Ovary (tissue), 9 donors: ENCODE measurements around the gene SLC23A1. TPM values are rescaled to one million over a fixed set of nuclear protein-coding genes. Genes with fewer than 3 reads are reported as not detected.
"Not testable (repeated sequence)": the region's sequence is repeated elsewhere in the genome, so short reads cannot be mapped to it uniquely, and the experiment has no call there.

Experiments used
- DNase-seq, 5 donors: peaks; one replicate each; pipeline ENCODE4 v3.0.0-alpha.2; 2019 to 2020
- H3K27ac ChIP-seq, 2 donors: fragments of 200-600 bp; one replicate each; pipeline versions ENCODE4 v1.5.1 to v1.8.0; 2019 to 2022
- H3K27me3 ChIP-seq: fragments of 200-600 bp; one replicate; pipeline ENCODE4 v1.8.0; 2022
- H3K36me3 ChIP-seq: fragments of 200-600 bp; sonication (generic); one replicate; pipeline ENCODE4 v1.5.1; 2019
- H3K4me1 ChIP-seq: one replicate; pipeline ENCODE4 v1.8.1; 2013; ENCODE audit warnings: mild to moderate bottlenecking, moderate library complexity; ENCODE audit not compliant: insufficient read depth
- H3K4me3 ChIP-seq: fragments of 200-600 bp; sonication (generic); one replicate; pipeline ENCODE4 v1.5.1; 2017
- H3K9me3 ChIP-seq, 2 donors: fragments of 200-600 bp in 1 of 2; sonication (generic) in 1 of 2; one replicate each; pipeline versions ENCODE4 v1.5.1 to v1.8.1; 2013 to 2019; ENCODE audit warnings: mild to moderate bottlenecking in 1 of 2, moderate library complexity in 1 of 2
- CTCF ChIP-seq, 3 donors: fragments of 450-650 bp in 2 of 3; fragments of 200-600 bp in 1 of 3; IDR thresholded peaks; one replicate each; pipeline versions ENCODE4 v1.5.1 to v1.8.0; 2016 to 2022; ENCODE audit warnings: antibody characterized with exemption in 3 of 3, mild to moderate bottlenecking in 1 of 3
- EP300 ChIP-seq: sonication (generic); formaldehyde crosslinking; IDR thresholded peaks from one replicate; pipeline ENCODE4 v1.6.1; 2017; ENCODE audit warnings: antibody characterized with exemption
- POLR2A ChIP-seq: fragments of 450-650 bp; IDR thresholded peaks from one replicate; pipeline ENCODE4 v1.6.1; 2017; ENCODE audit warnings: antibody characterized with exemption, mild to moderate bottlenecking, moderate library complexity
- WGBS, 3 donors: extraction: QIAGEN DNeasy Blood & Tissue Kit in 1 of 3; methylation state at CpG; one replicate each; pipeline versions ENCODE4 v1.1.5 to v1.1.7; 2013 to 2017; 5-methylcytosine and 5-hydroxymethylcytosine counted together
- intact Hi-C, 4 donors: fragments of 100-400 bp; cut with DNase I; formaldehyde crosslinking; loops; one replicate each; pipeline versions ENCODE4 v1.11.0 to v1.15.1; 2022 to 2023
- polyA plus RNA-seq, 2 donors: library from polyadenylated mRNA; stranded (reverse); fragments of 200-250 nt in 1 of 2; fragments of 350-450 nt in 1 of 2; fragmentation: Illumina TruSeq in 1 of 2; extraction: RNeasy Lipid Tissue Mini Kit (QIAGEN cat#74804) in 1 of 2; gene quantifications; one replicate each; pipeline ENCODE4 v1.2.3, GENCODE V29; 2013 to 2014
- total RNA-seq, 7 donors: library from RNA; depleted of rRNA in 2 of 7; stranded (reverse); fragments of >200 nt in 2 of 7; fragmentation: NEBNext Ultra II Directional in 3 of 7; extraction: Animal tissue kit (Norgen Biotek cat#: 25700) in 3 of 7; gene quantifications; one replicate each; pipeline versions ENCODE4 v1.1.0 to v1.2.4, GENCODE V29; 2016 to 2023
- donor health status: DM: no; HTN: no; CAD: no; lungs with moderate emphysema.
- donor health status: DM: no; HTN: no; CAD: no.
- donor health status: Bipolar disorder and iron deficiency.
- donor health status: DM: yes; HTN: yes; CAD: no.
- donor health status: DM: no; HTN: no; CAD: no.
- donor health status: DM: yes; HTN: yes; CAD: no.

SLC23A1 gene
- total and polyA plus RNA-seq, 9 donors, result 0.05 to 14.5 (median 1.1) TPM; not detected in 3

- no peaks in the 10 kb centered on the region for H3K36me3 ChIP-seq
- H3K9me3 ChIP-seq, result no peaks in the 10 kb centered on the region
- H3K4me3 ChIP-seq, result no peak overlapping the region
- peak in 1 of 5 donors; percentile 26 for DNase-seq
- 3 to 20% (median 16%) methylated on average over 8 of the region's 8 CpGs for WGBS, 3 donors
- intact Hi-C loops, result no loop called here
- no peaks in the 10 kb centered on the region for H3K27me3 ChIP-seq
- H3K27ac ChIP-seq, result no peak overlapping the region
- no peaks in the 10 kb centered on the region for H3K4me1 ChIP-seq
- TF ChIP-seq POLR2A (no peak), CTCF (IDR thresholded peaks at IDR 0.05) (no peak), EP300 (no peak)
Measured at GRCh38 chr5:139388198-139388821, 5.2 kb upstream of the SLC23A1 start.

GRCh38 chr5:139387611-139388197, 4.6 kb upstream of the SLC23A1 start:
- Histone ChIP-seq H3K4me3 (no peak overlapping the region), H3K36me3 (no peaks in the 10 kb centered on the region), H3K9me3 (no peaks in the 10 kb centered on the region), H3K27me3 (no peaks in the 10 kb centered on the region), H3K4me1 (no peaks in the 10 kb centered on the region), H3K27ac (no peak overlapping the region)
- 71 to 87% (median 72%) methylated on average over 10 of the region's 10 CpGs for WGBS, 3 donors
- TF ChIP-seq EP300, result no peak
- no peak for TF ChIP-seq CTCF (IDR thresholded peaks at IDR 0.05)
- no peak for TF ChIP-seq POLR2A
- intact Hi-C loops, result no loop called here
- DNase-seq, result peak in 1 of 5 donors; percentile 18

GRCh38 chr5:139386956-139387355, 3.9 kb upstream of the SLC23A1 start:
- H3K36me3 ChIP-seq, H3K27ac ChIP-seq, intact Hi-C loops, H3K4me3 ChIP-seq, H3K27me3 ChIP-seq, H3K4me1 ChIP-seq, H3K9me3 ChIP-seq: not testable (repeated sequence)
- peak in 1 of 5 donors; percentile 16 for DNase-seq
- 92 to 94% (median 93%) methylated on average over 10 of the region's 10 CpGs for WGBS, 3 donors

GRCh38 chr5:139386050-139386438, 2.9 kb upstream of the SLC23A1 start:
- Histone ChIP-seq H3K4me1 (no peaks in the 10 kb centered on the region), H3K4me3 (no peak overlapping the region), H3K36me3 (no peaks in the 10 kb centered on the region), H3K27me3 (no peaks in the 10 kb centered on the region), H3K27ac (no peak overlapping the region), H3K9me3 (no peaks in the 10 kb centered on the region)
- DNase-seq, result peak in 1 of 5 donors; percentile 5
- WGBS, 3 donors, result 89 to 90% (median 90%) methylated on average over 5 of the region's 5 CpGs
- intact Hi-C loops, result no loop called here
- TF ChIP-seq EP300, result no peak
- no peak for TF ChIP-seq CTCF (IDR thresholded peaks at IDR 0.05)
- no peak for TF ChIP-seq POLR2A
